Measurements from ENCODE around the gene MTARC2. TPM values are rescaled to one million over a fixed set of nuclear protein-coding genes. Genes with fewer than 3 reads are reported as not detected.

Gene MTARC2
- total RNA-seq, 1 donor from 2014 or later, result 27.4 TPM

GRCh38 chr1:220787069-220787619, 39.0 kb downstream of the MTARC2 start:
- DNase-seq (ENCODE audit: missing footprints) (no peak), ATAC-seq (peak; percentile 15)
- intact Hi-C loops (cut with DNase I), result loop anchor here (5.0 kb wide), 1 partner anchor 40 kb away; the partner anchor contains the start of gene MTARC2

DNA sequence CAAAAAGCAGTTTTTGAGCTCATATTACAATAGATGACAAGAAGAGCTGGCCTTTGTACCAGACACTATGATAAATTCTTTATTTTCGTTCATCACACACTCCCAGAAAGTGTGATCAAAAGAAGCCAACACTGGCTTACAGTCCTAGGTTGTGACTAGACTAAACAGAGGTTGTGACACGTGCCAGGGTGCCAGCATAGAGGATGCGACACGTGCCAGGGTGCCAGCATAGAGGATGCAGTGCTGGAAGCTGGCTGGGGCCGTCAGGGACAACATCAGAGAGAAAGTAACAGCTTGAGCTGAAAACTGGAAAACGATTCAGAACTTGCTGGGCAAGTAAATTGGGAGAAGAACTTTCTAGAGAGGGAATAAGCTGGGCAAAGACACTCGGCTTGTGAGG, 40.8 kb downstream of the MTARC2 start:
- ATAC-seq (no peak), DNase-seq (ENCODE audit: missing footprints) (no peak)
- intact Hi-C loops (cut with DNase I), result loop anchor here (5.0 kb wide), 1 partner anchor 42 kb away; the partner anchor contains the start of gene MTARC2

- intact Hi-C loops (cut with DNase I), result loop anchor here (5.0 to 10.0 kb wide), 2 partner anchors 42 to 955 kb away; partner anchors contain the start of genes DUSP10 and MTARC2
- no peak for DNase-seq (ENCODE audit: missing footprints)
- ATAC-seq, result no peak
These were observed 41.5 kb downstream of the MTARC2 start for GRCh38 chr1:220789532-220790147.

GRCh38 chr1:220791285-220791684, 43.2 kb downstream of the MTARC2 start:
- intact Hi-C loops (cut with DNase I), result loop anchor here (10.0 kb wide), 1 partner anchor 954 kb away; the partner anchor contains the start of gene DUSP10
- no peak for ATAC-seq
- DNase-seq (ENCODE audit: missing footprints), result no peak

DNA sequence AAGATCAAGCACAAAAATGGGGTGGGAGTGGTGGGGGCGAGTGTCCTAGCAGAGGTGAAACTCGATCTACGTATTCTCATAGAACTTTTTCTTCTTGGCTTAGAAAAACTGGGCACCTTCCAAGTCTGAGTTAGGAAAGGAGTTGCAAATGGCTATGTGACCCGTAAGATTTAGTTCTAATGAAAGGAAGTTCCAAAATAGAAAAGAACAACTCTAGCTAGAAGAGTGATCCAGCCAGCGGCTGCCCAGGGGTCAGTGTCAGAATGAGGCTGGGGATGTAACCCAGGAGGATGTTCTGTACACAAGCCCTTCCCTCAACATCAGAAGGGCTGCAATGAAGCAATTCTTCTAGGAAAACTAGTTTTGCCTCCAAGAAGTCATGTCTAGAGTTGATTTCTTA, 43.8 kb downstream of the MTARC2 start:
- intact Hi-C loops (cut with DNase I), result loop anchor here (10.0 kb wide), 1 partner anchor 953 kb away; the partner anchor contains the start of gene DUSP10
- peak; percentile 49 for ATAC-seq
- no peak for DNase-seq (ENCODE audit: missing footprints)

DNA sequence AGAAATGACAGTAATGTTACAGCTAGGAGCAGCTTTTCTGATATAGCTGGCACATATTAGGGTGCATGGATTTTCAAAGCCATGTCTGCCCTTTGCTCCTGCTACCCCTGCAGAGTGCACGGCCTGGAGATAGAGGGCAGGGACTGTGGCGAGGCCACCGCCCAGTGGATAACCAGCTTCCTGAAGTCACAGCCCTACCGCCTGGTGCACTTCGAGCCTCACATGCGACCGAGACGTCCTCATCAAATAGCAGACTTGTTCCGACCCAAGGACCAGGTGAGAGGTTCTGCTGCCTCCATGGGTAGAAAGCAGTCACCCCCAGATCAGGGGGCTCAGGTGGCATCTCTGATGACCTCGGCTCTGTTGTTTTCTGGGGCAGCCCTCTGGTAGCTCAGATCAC, 48.4 kb downstream of the MTARC2 start:
- DNase-seq (ENCODE audit: missing footprints) (no peak), ATAC-seq (no peak)
- intact Hi-C loops (cut with DNase I), result loop anchor here (10.0 kb wide), 1 partner anchor 948 kb away; the partner anchor contains the start of gene DUSP10

DNA sequence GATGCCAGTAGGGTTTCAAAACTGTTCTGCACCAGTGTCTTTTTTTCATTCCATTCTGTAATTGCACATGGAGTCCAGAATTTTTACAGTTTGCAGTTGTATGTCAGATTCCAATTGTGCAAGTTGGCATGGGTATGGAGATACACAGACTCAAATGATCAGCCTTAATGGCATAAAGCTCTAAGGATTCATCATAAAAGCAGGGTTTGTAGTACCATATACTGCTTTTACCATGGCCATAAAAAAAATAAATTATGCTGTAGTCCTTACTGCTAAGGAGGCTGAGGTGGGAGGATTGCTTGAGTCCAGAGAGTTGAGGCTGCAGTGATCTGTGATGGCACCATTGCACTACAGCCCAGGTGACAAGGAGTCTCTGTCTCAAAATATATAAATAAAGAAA, 48.9 kb downstream of the MTARC2 start:
- ATAC-seq, result no peak
- no peak for DNase-seq (ENCODE audit: missing footprints)
- intact Hi-C loops (cut with DNase I), result loop anchor here (10.0 kb wide), 1 partner anchor 948 kb away; the partner anchor contains the start of gene DUSP10

DNA sequence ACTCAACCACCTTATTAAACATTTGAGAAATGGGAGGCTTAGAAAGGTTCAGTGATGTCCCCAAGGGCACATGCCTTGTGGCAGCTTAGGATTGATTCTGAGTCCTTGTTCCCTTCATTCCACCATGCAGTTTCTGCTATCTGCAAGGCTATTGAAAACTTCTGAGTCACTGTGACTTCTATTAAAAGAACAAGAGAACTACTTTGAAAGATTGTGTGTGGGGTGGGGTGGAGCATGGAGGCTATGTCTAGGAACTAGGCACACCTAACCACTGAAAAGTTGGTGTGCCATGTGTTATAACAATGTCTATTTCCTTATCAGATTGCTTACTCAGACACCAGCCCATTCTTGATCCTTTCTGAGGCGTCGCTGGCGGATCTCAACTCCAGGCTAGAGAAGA, 49.4 kb downstream of the MTARC2 start:
- ATAC-seq, result peak; percentile 48
- intact Hi-C loops (cut with DNase I), result loop anchor here (10.0 kb wide), 1 partner anchor 947 kb away; the partner anchor contains the start of gene DUSP10
- DNase-seq (ENCODE audit: missing footprints), result no peak

- intact Hi-C loops (cut with DNase I), result loop anchor here (10.0 kb wide), 1 partner anchor 946 kb away; the partner anchor contains the start of gene DUSP10
- DNase-seq (ENCODE audit: missing footprints) (no peak), ATAC-seq (no peak)
These were observed 50.2 kb downstream of the MTARC2 start for GRCh38 chr1:220798338-220798737.

DNA sequence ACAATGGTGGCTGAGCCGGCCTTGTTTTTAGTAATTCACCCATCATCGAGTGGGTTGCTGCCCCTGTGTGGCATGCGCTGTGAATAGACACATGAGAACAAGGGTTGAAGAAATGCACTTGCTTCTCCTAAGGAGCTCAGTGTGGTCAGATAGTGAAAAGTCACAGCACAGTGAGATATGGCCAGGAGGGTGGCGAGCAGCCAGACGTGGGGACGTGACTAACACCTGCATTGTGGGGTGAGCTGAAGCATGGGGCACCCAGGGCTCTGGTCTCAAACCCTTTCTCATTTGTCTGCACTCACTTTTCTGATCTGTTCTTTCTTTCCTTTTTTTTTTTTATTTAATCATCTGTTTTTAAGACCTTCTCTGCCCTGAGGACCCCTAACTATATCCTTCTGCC, 52.1 kb downstream of the MTARC2 start:
- DNase-seq (ENCODE audit: missing footprints) (no peak), ATAC-seq (no peak)
- intact Hi-C loops (cut with DNase I), result no loop called here

DNA sequence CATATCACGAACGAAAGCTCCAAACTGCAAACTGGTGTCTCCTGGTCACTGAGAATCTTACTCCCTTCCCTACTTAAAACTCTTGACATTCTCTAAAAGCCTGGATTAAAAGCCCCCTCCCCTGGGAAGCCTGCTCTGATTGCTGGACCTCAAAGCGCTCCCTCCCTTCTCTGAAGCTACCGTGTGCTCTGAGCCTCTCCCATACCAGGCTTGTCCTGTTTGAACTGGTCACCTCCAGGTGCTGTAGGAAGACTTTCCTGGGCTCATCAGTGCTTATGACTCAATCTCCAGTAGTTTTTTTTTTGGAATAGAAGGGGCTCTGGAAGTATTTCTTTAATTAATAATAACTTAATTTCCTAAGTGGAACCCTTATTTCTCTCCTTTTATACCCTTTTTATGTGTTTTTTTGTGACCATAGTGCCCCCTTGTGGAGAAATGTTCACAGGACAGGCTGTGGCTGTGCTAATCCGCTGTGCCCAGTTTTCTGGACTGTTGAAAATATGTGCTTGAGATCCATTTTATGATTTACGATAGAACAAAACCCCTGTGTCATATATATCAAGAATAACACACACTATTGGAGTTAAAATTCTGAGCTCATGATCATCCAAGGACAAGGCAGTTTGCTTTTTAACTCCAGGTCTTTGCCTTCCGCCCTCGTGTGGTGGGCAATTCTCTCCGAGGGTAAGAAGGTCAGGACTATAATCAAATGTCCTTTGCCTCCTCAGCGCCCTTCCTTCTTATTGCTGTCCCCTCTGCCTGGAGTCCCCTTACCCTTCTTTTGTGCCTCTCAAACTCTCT, 55.5 kb downstream of the MTARC2 start:
- intact Hi-C loops (cut with DNase I), result no loop called here
- ATAC-seq (peak; percentile 32), DNase-seq (ENCODE audit: missing footprints) (no peak)

DNA sequence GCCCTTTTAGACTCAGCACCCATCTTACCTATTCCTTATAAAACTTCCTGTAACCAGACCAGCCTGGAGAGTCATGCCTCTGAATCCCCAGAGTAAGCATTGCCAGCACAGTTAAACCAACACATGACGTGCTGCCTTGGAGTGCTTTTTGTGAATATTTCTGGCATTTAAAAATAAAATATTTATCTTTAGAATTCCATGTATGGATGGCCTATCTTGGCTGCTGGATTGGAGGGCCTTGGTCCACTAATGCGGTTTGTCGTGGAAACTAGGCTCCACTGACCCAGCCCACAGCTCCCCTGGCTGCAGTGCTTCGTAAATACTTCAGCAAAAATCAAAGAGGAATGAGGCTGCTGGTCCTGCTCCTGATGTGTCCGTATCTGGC, 56.1 kb downstream of the MTARC2 start:
- intact Hi-C loops (cut with DNase I), result no loop called here
- ATAC-seq, result no peak
- no peak for DNase-seq (ENCODE audit: missing footprints)

DNA sequence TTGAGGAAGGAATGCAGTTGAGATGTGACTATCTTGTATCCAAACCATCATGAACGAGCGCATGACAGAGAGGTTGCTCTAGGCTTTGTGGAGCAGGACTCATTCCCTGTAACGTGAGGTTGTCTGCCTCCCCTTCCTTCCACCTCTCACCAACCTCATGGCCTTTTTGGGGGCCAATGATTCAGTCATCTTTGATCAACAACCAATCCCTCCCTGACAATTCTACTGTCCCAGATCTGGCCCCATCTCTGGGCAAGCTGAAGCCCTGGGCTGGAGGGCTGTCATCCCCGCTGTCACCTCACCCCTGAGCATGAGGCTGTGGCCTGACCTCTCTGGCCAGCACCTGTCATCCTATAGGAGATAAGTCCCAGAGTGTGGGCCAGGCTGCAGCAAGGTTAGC, 58.3 kb downstream of the MTARC2 start:
- ATAC-seq, result no peak
- intact Hi-C loops (cut with DNase I), result no loop called here
- no peak for DNase-seq (ENCODE audit: missing footprints)

DNA sequence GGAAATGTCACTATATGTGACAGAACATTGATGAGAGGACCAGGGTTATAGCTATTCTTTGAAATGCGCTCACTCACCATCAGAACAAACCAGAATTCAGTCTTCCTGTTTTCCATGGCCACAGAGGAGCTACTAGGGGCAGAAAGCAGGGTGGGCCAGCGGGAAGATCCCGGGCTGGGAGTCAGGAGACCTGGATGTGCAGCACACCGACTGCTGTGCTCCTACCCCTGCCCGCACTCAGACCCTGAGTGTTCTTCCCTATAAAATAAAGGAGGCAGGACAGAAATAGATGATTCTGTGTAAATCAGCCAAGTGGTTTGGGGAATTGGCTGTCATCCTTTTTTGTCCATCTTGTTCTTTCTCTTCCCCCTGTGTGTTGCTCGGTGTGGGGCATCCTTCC, 59.6 kb downstream of the MTARC2 start:
- DNase-seq (ENCODE audit: missing footprints) (no peak), ATAC-seq (no peak)
- intact Hi-C loops (cut with DNase I), result no loop called here

- peak; percentile 65 for ATAC-seq
- intact Hi-C loops (cut with DNase I), result no loop called here
- no peak for DNase-seq (ENCODE audit: missing footprints)
These were observed 60.4 kb downstream of the MTARC2 start for GRCh38 chr1:220808345-220809186.

- ATAC-seq (peak; percentile 8), DNase-seq (ENCODE audit: missing footprints) (no peak)
- intact Hi-C loops (cut with DNase I), result no loop called here
These were observed 61.0 kb downstream of the MTARC2 start for GRCh38 chr1:220809187-220809550.

- intact Hi-C loops (cut with DNase I), result loop anchor here (2.0 to 10.0 kb wide), 3 partner anchors 65 to 628 kb away; no protein-coding TSS in a partner anchor
- DNase-seq (ENCODE audit: missing footprints) (no peak), ATAC-seq (no peak)
These were observed 61.6 kb downstream of the MTARC2 start for GRCh38 chr1:220809704-220810103.

- intact Hi-C loops (cut with DNase I), result loop anchor here (2.0 to 10.0 kb wide), 3 partner anchors 65 to 627 kb away; no protein-coding TSS in a partner anchor
- ATAC-seq (peak; percentile 77), DNase-seq (ENCODE audit: missing footprints) (peak; percentile 91)
These were observed 62.1 kb downstream of the MTARC2 start for GRCh38 chr1:220810179-220810653.
